Vagina (tissue), 2 donors: Measurements from ENCODE around the gene ARL5C.

ENCODE experiments used
- CTCF ChIP-seq, 3 experiments: fragments of 450-650 bp in 2 of 3; fragments of 200-600 bp in 1 of 3; sonication (generic) in 1 of 3; IDR thresholded peaks; one replicate each; pipeline ENCODE4 v1.5.1; 2017 to 2019; ENCODE audit warnings: antibody characterized with exemption in 3 of 3, mild to moderate bottlenecking in 2 of 3, moderate library complexity in 2 of 3
- POLR2A ChIP-seq, 2 donors: fragments of 450-650 bp; IDR thresholded peaks; one replicate each; pipeline ENCODE4 v1.6.1; 2017; ENCODE audit warnings: antibody characterized with exemption in 2 of 2, mild to moderate bottlenecking in 2 of 2, moderate library complexity in 2 of 2
- POLR2AphosphoS5 ChIP-seq, 2 donors: sonication (generic); formaldehyde crosslinking; IDR thresholded peaks; one replicate each; pipeline ENCODE4 v1.9.0; 2017; ENCODE audit warnings: antibody characterized with exemption in 2 of 2, mild to moderate bottlenecking in 2 of 2, low read depth in 1 of 2; ENCODE audit not compliant: insufficient read depth in 1 of 2

GRCh38 chr17:39138431-39139160 is 27.4 kb downstream of the ARL5C start:
- no peak for TF ChIP-seq CTCF (IDR thresholded peaks at IDR 0.05)
- TF ChIP-seq POLR2A (IDR thresholded peaks at IDR 0.05) = no peak
- TF ChIP-seq POLR2AphosphoS5 (IDR thresholded peaks at IDR 0.05; ENCODE audit: insufficient read depth in 1 of 2, low read depth in 1 of 2) = no peak
